Measurements from ENCODE around the gene RACGAP1.
A peak's percentile ranks its signal among the peaks of the same experiment; 100 is the strongest.

RACGAP1 gene

DNA sequence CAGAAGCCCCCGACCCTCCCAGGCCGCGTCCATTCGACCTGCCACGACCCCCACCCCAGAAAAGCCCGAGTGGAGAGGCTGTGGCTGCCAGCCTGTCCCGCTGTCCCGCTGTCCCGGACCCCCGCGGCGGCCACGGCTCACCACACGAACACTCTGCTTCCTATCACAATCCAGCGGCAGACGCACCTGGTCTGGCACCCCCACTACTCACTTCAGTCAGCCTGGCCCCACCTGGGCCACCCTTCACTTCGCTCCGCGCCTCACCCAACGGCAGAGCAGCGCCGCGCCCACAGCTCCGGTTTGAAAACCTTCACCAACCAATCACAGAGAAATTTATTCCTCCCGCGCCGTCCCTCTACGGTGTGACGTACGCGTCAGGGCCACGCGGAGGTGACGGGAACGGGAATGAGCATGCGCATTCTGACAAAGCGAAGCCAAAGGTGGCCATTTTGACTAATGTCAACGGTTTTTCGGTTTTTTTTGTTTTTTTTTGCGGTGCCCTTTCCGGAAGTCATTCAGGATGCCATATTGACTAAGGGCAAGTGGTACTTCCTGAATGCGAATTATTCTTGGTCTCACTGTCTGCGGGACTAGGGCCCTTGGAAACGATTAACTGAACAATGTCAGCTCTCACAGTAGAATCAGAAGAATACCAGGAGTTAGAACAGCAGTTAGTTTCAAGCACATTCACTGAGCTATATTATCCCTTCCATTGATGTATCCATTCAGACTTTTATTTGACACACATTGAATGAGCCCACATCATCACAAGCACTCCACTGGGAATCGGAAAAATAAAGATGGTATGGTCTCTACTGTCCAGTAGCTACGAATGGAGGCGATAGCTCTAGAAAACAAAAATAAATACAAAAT is at the start of gene RACGAP1:
TSS of gene RACGAP1 (minus strand) at position 308 of the 873 bp plus-strand sequence. CDS start 8,779 bp downstream, outside the sequence.
- DNase-seq (ENCODE audit: low read depth in 2 of 2) = peak; percentile 88 to 95

DNA sequence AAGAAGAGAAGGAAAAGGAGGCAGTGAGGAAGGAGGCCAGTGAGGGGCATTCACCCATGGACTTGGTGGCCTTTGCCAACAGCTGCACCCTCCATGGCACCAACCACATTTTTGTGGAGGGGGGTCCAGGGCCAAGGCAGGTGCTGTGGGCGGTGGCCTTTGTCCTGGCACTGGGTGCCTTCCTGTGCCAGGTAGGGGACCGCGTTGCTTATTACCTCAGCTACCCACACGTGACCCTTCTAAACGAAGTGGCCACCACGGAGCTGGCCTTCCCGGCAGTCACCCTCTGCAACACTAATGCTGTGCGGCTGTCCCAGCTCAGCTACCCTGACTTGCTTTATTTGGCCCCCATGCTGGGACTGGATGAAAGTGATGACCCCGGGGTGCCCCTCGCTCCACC is 48.4 kb upstream of the RACGAP1 start:
- no peak for DNase-seq (ENCODE audit: low read depth in 2 of 2)

DNA sequence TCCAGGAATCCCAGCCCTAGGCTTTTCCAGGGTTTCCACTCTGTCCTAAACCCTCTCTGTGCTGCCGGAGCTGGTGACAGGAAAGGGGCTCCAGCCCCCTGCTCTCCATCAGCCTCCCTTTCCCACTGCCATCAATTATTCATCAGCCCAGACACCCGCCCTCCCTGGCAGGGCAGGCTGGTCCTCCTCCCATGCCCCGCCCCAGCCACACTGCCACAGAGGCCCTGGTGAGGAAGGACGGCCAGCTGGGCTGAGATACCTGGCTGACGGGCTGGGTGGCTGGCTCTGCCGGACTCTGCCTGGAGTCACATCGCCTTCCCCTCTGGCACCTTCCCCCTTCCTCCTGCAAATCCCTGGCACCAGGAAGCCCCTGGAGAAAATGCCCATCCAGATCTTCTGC is 47.9 kb upstream of the RACGAP1 start:
- no peak for DNase-seq (ENCODE audit: low read depth in 2 of 2)

DNA sequence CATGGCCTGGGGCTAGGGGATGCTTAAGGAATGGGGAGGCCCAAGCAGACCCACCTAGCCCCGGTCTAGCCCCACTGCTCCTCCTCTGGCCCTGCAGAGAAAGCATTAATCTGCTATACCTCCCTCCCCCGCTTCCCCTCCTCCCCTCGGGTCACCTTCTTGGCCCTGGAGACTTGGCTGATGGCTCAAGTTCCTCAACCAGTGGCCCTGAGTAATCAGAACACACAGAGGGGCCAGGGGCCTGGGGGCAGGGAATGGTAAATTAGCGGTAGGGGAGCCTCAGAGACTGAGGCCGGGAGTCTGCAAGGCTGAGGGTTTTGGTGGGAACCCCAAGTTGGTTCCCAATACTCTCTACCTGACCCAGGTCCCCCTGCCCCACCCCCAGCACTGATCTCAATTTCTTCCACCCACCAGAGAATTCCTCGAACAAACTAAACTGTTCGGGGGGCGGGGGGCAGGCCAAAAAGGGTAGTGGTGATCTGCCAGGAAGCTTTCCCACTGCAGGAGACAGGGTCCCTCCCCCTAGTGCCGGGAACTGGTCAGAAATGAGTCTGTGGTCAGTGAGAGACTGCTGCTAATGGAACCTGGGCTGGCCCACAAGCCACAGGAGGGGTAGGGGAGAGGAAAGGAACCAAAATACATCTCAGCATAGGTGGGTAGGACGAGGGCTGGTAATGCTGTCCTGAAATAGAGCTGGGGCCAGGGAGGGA is 47.1 kb upstream of the RACGAP1 start:
- DNase-seq (ENCODE audit: low read depth in 2 of 2) = no peak

- peak in 1 of 2 donors; percentile 16 for DNase-seq (ENCODE audit: low read depth in 2 of 2)
Measured at GRCh38 chr12:50070314-50071060, 45.2 kb upstream of the RACGAP1 start.

- DNase-seq (ENCODE audit: low read depth in 2 of 2) = no peak
Measured at GRCh38 chr12:50069539-50069938, 44.2 kb upstream of the RACGAP1 start.

- DNase-seq (ENCODE audit: low read depth in 2 of 2) = no peak
Measured at GRCh38 chr12:50069069-50069468, 43.8 kb upstream of the RACGAP1 start.

- no peak for DNase-seq (ENCODE audit: low read depth in 2 of 2)
Measured at GRCh38 chr12:50066402-50066801, 41.1 kb upstream of the RACGAP1 start.

- no peak for DNase-seq (ENCODE audit: low read depth in 2 of 2)
Measured at GRCh38 chr12:50065726-50066310, 40.5 kb upstream of the RACGAP1 start.

- DNase-seq (ENCODE audit: low read depth in 2 of 2) = no peak
Measured at GRCh38 chr12:50062728-50063460, 37.6 kb upstream of the RACGAP1 start.

- DNase-seq (ENCODE audit: low read depth in 2 of 2) = no peak
Measured at GRCh38 chr12:50061946-50062686, 36.8 kb upstream of the RACGAP1 start.

GRCh38 chr12:50061171-50061570 is 35.9 kb upstream of the RACGAP1 start:
- no peak for DNase-seq (ENCODE audit: low read depth in 2 of 2)

DNA sequence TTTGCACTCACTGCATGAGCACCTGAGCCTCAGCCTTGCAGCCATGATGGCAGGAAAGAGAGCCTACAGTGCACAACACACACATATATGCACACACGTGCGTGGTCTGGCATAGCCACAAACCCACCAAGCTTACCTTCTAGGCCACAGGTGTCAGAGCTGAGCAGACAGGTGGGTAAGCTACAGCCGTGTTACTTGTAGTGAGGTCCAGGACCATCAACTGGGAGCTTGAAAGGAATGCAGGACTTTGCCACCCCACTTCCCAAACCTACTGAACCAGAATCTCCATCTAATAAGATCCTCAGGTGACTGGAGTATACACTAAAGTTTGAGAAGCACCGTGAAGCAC is 34.8 kb upstream of the RACGAP1 start:
- no peak for DNase-seq (ENCODE audit: low read depth in 2 of 2)

DNA sequence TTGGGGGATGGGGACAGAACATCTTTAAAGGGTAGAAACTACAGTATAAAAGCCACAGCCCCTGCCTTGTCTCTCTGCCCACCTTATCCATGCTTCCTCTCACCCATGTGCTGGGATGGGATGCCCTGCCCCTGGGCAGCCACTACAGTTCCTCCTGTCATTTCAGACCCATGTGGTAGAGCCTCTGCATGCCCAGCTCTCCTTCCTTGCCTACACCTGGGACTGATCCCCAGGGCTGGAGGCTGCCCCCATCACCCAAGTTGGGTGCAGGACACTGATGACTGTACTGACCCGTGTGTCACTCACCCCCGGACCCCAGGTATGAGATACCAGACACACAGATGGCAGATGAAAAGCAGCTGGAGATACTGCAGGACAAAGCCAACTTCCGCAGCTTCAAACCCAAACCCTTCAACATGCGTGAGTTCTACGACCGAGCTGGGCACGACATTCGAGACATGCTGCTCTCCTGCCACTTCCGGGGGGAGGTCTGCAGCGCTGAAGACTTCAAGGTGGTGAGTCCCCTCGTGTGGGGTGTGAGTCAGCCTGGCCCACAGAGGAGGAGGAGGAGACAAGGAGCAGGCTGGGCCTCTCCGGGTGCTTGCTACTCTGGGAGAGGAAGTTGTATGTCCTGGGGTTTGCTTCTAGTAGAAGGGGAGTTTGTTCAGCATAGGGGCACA is 34.3 kb upstream of the RACGAP1 start:
- DNase-seq (ENCODE audit: low read depth in 2 of 2) = peak; percentile 51 to 58

DNA sequence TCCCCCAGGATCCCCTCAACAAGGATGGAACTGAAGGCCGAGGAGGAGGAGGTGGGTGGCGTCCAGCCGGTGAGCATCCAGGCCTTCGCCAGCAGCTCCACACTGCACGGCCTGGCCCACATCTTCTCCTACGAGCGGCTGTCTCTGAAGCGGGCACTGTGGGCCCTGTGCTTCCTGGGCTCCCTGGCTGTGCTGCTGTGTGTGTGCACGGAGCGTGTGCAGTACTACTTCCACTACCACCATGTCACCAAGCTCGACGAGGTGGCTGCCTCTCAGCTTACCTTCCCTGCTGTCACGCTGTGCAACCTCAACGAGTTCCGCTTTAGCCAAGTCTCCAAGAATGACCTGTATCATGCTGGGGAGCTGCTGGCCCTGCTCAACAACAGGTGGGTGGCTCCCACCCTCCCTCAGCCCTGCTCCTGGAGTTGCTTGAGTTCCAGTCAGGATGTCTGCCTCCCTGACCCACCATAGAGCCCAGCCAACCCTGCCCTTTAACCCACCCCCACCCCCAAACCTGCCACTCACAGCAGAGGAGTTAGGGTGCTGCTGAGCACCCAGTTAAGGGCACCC is 33.5 kb upstream of the RACGAP1 start:
- DNase-seq (ENCODE audit: low read depth in 2 of 2) = no peak

GRCh38 chr12:50057896-50058670 is 32.8 kb upstream of the RACGAP1 start:
- DNase-seq (ENCODE audit: low read depth in 2 of 2) = no peak

GRCh38 chr12:50057000-50057841 is 31.9 kb upstream of the RACGAP1 start, which contains the start of gene ASIC1:
Gene ASIC1 (plus strand): TSS chr12:50057596. CDS start chr12:50058767, 1,171 bp downstream.
- DNase-seq (ENCODE audit: low read depth in 2 of 2) = peak; percentile 15 to 26

DNA sequence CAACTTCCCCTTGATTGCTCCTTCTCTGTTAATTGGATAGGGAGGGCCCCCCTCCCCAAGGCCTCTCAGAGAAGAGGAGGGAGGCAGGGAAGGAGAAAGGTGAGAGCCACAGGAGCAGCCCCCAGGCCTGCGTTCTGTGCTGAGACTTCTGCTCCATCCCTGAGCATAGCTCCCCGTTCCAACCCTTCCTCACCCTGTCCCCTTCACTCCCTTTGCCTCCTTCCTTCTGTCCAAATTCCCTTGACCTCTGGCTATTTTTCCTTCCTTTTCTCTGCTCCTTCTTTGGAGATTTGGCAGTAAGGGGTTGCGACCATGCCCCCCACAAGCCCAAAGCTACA is 31.3 kb upstream of the RACGAP1 start:
- no peak for DNase-seq (ENCODE audit: low read depth in 2 of 2)
